Measurements from ENCODE around the gene HDLBP.

HDLBP gene, protein sequence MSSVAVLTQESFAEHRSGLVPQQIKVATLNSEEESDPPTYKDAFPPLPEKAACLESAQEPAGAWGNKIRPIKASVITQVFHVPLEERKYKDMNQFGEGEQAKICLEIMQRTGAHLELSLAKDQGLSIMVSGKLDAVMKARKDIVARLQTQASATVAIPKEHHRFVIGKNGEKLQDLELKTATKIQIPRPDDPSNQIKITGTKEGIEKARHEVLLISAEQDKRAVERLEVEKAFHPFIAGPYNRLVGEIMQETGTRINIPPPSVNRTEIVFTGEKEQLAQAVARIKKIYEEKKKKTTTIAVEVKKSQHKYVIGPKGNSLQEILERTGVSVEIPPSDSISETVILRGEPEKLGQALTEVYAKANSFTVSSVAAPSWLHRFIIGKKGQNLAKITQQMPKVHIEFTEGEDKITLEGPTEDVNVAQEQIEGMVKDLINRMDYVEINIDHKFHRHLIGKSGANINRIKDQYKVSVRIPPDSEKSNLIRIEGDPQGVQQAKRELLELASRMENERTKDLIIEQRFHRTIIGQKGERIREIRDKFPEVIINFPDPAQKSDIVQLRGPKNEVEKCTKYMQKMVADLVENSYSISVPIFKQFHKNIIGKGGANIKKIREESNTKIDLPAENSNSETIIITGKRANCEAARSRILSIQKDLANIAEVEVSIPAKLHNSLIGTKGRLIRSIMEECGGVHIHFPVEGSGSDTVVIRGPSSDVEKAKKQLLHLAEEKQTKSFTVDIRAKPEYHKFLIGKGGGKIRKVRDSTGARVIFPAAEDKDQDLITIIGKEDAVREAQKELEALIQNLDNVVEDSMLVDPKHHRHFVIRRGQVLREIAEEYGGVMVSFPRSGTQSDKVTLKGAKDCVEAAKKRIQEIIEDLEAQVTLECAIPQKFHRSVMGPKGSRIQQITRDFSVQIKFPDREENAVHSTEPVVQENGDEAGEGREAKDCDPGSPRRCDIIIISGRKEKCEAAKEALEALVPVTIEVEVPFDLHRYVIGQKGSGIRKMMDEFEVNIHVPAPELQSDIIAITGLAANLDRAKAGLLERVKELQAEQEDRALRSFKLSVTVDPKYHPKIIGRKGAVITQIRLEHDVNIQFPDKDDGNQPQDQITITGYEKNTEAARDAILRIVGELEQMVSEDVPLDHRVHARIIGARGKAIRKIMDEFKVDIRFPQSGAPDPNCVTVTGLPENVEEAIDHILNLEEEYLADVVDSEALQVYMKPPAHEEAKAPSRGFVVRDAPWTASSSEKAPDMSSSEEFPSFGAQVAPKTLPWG (N-terminal part only)

DNA sequence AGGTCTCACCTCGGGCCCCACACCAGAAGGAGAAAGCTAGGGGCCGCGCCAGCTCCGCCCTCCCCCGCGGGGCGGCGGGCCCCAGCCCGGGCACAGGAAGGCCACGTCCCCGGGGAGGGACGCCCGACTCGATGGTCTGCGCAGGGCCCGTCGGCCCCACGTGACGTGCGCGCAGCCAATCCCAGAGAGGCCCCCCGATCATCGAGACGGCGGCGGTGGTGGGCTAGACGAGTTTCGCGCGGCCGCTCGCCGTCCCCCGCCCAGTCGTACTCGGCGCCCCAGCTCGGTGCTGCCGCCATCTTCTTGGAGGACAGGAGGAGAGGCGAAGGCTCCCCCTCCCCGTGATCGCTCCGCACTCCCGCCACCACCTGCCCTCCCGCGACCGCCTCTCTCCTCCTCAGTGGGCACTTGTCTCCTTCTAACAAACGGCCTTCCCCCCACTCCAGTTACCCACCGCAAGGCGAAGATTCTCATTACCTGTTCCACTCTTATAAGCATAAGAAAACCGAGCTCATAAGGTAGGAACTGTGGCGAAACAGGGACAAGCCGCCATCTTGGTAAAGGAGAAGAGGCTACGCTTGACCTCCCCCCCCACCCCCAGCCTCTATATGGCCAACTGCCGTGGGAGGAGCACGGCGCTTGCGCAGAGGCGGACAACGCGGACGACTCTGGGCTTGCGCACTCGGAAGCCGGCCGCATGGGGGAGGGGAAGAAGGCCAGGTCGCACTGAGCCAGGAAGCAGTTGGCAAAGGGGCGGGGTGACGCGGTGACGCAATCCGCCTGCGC, at the start of gene HDLBP:
TSS of gene HDLBP (minus strand) at position 580 of the 786 bp plus-strand sequence. CDS start 48,803 bp downstream, outside the sequence.
- DNase-seq (ENCODE audit: low spot score): peak; percentile 99

DNA sequence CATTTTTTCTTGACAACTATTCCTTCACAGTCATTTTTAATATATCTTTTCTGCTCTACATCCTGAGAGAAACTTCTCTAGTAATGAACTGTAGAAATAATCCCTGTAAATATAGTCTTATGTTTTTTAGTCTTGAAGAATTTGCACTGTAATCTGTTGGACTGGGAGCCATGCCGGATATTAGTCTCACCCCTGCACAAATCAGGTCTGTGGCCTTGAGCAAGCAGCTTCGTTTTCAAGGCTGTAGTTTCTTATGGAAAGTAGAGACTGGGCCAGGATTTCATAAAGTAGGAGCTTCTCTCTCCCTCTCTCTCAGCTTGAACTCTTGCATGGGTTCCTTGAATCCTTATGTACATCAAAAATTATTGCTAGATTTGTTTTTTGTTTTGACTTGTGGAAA, 49.3 kb upstream of the HDLBP start:
- DNase-seq (ENCODE audit: low spot score): no peak

DNA sequence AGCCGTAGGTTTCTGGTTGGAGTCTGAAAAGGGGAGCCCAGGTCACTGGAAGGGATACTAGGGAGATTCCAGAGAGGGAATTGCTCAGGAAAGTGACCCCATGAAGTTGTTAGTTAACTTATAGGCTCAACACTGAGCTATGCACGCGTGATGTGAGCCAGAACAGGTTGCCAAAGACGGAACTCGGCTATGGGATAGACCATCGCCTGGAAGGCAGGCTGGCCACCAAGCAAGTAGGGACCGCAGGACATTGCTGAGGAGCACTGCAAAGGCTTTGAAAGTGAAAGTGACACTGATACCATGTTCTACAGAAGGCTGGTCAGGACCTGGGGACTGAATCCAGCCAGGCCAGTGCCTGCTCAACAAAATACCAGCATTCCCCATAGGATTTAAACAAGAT, 48.0 kb upstream of the HDLBP start:
- DNase-seq (ENCODE audit: low spot score): no peak

- DNase-seq (ENCODE audit: low spot score): no peak
These were observed 44.1 kb upstream of the HDLBP start for GRCh38 chr2:241359481-241360045.

DNA sequence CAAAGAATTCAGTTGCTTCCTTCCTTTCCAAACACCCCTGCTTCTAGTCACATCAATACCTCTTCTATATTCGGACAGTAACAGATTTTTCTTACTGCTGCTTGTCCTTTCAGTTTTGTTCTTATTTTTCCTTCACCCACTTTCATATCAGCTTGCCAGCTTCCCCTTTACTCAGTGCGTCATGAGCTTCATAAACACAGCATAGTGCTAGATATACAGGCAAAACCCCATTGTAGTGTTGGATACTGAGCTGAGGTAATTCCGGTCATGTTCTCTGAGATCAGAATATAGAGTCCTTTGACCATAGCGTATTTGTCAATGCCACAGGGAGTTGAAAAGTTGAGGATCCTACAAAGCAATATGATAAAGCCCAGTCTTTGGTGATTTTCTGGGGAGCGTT, 43.0 kb upstream of the HDLBP start:
- DNase-seq (ENCODE audit: low spot score): no peak

GRCh38 chr2:241357531-241357930, 42.1 kb upstream of the HDLBP start:
- no peak for DNase-seq (ENCODE audit: low spot score)

DNA sequence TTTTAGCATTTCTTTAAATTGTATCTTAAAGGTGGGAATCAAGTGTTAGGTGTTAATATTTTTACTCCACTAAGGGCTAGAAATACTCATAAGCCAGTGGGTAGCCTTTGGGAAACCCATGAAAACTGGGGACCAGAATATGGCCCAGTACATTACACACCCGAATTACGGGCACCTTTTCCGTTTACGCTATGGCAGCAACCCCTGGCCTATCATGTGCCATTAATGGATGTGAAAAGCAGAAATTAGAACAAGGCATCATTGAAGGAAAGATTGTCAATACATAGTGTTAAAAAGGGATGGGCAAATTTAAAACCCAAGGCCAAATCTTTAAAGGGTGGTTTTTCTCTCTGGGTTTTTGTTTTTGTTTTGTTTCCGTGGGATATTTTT, 41.4 kb upstream of the HDLBP start:
- no peak for DNase-seq (ENCODE audit: low spot score)

GRCh38 chr2:241355983-241356870, 40.8 kb upstream of the HDLBP start, which contains the start of gene FARP2:
FARP2 (plus strand) TSS chr2:241356285; CDS start chr2:241373108, 16,823 bp downstream.
- DNase-seq (ENCODE audit: low spot score): peak; percentile 96

GRCh38 chr2:241354668-241355658, 39.5 kb upstream of the HDLBP start:
- peak; percentile 71 for DNase-seq (ENCODE audit: low spot score)

DNA sequence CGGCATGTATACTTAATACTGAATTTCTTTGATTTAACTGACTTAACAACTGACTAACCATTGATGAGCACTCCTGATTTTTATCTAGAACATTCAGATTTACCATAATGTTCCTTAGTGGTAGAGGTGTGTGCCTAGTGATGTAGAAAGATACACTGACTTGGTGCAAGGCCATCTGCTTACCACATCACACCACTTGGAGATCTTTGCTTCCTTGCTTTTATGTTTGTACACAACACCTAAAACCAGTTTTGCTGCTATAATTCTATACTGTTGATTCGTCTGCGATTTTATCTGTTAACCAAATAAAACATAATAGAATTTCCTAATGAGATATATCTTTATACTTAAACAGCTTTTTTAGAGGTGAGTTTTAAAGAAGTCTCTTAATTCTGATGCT, 36.8 kb upstream of the HDLBP start:
- DNase-seq (ENCODE audit: low spot score): no peak

- DNase-seq (ENCODE audit: low spot score): no peak
These were observed 36.2 kb upstream of the HDLBP start for GRCh38 chr2:241351640-241352031.

DNA sequence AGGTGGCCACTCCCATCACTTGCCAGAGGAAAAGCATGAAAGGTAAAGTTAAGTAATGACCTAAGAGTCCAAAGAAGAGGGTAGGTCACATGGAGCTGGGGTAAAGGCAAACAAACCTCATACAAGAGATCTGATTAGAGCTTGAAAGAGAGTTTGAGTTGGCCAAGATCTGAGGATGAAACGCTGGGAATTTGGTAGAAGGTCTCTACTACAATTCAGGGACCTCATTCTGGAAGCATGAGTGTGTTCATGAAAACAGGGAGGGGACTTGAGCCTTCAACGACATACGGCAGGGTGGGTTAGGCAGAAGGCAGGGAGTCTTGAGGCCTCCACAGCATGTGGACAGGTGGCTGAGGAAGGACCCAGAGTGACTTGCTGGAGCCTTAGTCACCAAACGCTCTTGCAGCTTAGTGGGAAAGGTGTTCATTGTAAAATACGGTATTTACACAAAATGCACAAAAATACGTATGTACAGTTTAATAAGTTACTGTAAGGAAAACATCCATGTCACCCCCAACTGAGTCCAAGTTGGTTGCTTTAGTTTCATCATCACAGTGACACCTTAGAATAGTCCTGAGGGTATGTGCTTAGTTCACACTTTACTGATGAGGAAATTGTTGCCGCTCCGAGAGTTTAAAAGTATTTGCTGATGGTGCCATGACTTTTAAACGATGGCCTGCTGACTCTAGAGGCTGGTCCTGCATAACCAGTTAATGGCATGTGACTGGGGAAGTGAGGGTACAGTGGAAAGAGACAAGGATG, 35.6 kb upstream of the HDLBP start:
- no peak for DNase-seq (ENCODE audit: low spot score)

- DNase-seq (ENCODE audit: low spot score): no peak
These were observed 35.0 kb upstream of the HDLBP start for GRCh38 chr2:241350530-241350877.

DNA sequence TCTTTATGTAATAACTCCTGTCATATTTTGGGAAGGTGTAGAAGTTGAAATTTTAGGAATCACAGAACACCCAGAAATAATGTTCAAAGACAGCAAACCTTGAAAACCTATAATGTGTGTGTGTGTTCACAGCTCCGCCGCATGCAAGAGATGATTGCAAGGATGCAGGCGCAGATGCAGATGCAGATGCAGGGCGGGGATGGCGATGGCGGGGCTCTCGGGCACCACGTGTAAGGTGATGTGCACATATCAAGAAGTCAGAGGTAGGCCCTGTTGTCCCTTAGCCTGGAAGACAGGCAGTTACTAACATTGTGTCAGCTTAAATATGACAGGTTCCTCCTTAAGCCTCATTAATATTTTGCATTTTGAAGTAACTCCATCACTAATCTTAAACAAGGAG, 34.5 kb upstream of the HDLBP start:
- no peak for DNase-seq (ENCODE audit: low spot score)

DNA sequence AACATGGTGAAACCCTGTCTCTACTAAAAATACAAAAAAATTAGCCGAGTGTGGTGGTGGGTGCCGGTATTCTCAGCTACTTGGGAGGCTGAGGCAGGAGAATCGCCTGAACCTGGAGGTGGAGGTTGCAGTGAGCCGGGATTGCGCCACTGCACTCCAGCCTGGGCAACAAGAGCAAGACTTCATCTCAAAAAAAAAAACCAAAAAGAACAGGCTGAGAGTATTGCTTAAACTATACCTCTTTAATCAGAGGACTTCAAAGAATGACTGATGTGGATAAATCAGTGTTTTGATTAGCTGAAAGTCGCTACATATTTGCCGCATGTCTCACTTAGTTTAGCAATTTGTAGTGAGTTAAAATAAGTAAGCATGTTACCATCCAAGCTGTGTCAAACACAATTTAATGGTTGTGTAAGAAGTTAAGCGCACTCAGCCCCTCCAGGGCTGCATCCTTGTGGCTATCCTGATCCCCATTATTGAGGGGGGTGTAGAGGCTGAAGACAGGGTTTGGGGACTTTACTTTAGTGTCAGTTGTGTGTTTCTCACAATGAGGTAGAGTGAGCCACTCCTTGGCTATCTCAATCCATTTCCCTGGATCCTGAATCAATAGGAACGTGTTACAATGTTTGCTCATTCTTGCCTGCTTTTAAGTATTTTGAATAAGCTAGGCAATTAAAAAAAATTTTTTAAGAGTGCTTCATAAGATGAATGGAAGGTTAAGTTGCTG, 29.6 kb upstream of the HDLBP start:
- DNase-seq (ENCODE audit: low spot score): no peak

GRCh38 chr2:241340631-241341163, 25.2 kb upstream of the HDLBP start:
- no peak for DNase-seq (ENCODE audit: low spot score)
